GM23338 (cell line): ENCODE results near the gene KIFC1. TPM values are rescaled to one million over a fixed set of nuclear protein-coding genes. Genes with fewer than 3 reads are reported as not detected.

Experiments used
- ATAC-seq: fragments of 200-7000 bp; cut with Tn5 transposase; 3 replicates; pipeline ENCODE4 v1.9.1; 2020
- DNase-seq: peaks from one replicate; pipeline ENCODE4 v3.0.0-alpha.2; 2015; ENCODE audit warnings: low spot score
- H2AFZ ChIP-seq: fragments of 200-600 bp; sonication (generic); 2 replicates; pipeline ENCODE4 v1.8.0; 2016; ENCODE audit warnings: antibody characterized with exemption, mild to moderate bottlenecking, moderate library complexity
- H3F3A ChIP-seq: fragments of 200-600 bp; sonication (generic); replicated peaks from 2 replicates; pipeline ENCODE4 v1.8.0; 2017; ENCODE audit warnings: antibody characterized with exemption, mixed run types, low read depth
- H3K27ac ChIP-seq: fragments of 200-600 bp; sonication (generic); 2 replicates; pipeline ENCODE4 v1.6.1; 2016; ENCODE audit warnings: low read depth
- H3K27me3 ChIP-seq: fragments of 200-600 bp; sonication (generic); 2 replicates; pipeline ENCODE4 v1.8.0; 2016; ENCODE audit warnings: mild to moderate bottlenecking, mixed run types, moderate library complexity; ENCODE audit not compliant: insufficient read depth
- H3K36me3 ChIP-seq: fragments of 200-600 bp; sonication (generic); 2 replicates; pipeline ENCODE4 v1.8.0; 2016; ENCODE audit warnings: mild to moderate bottlenecking; ENCODE audit not compliant: insufficient read depth
- H3K4me1 ChIP-seq: fragments of 200-600 bp; sonication (generic); 2 replicates; pipeline ENCODE4 v1.8.0; 2016; ENCODE audit warnings: mild to moderate bottlenecking, moderate library complexity; ENCODE audit not compliant: insufficient read depth
- H3K4me2 ChIP-seq: fragments of 200-600 bp; sonication (generic); 2 replicates; pipeline ENCODE4 v1.7.1; 2017; ENCODE audit warnings: mixed run types
- H3K4me3 ChIP-seq: fragments of 200-600 bp; sonication (generic); 2 replicates; pipeline ENCODE4 v1.6.1; 2016; ENCODE audit warnings: mixed run types
- H3K79me2 ChIP-seq: fragments of 200-600 bp; sonication (generic); replicated peaks from 2 replicates; pipeline ENCODE4 v1.8.0; 2017; ENCODE audit warnings: mild to moderate bottlenecking; ENCODE audit not compliant: insufficient read depth
- H3K9me2 ChIP-seq: fragments of 200-600 bp; sonication (generic); 2 replicates; pipeline ENCODE4 v1.8.0; 2017; ENCODE audit not compliant: insufficient read depth
- H4K20me1 ChIP-seq: fragments of 200-600 bp; sonication (generic); replicated peaks from 2 replicates; pipeline ENCODE4 v1.8.0; 2017; ENCODE audit warnings: mild to moderate bottlenecking; ENCODE audit not compliant: insufficient read depth
- H3K27ac Mint-ChIP-seq: 2 replicates; pipeline ENCODE4 v1.8.0; 2020; ENCODE audit warnings: inconsistent platforms, mild to moderate bottlenecking, moderate library complexity, mixed read lengths
- H3K27me3 Mint-ChIP-seq: 3 replicates; pipeline ENCODE4 v1.8.0; 2022; ENCODE audit warnings: low read depth, mild to moderate bottlenecking, moderate library complexity, mixed read lengths, inconsistent platforms; ENCODE audit not compliant: insufficient read depth, poor library complexity
- H3K36me3 Mint-ChIP-seq: 3 replicates; pipeline ENCODE4 v1.8.0; 2021; ENCODE audit warnings: low read depth, mild to moderate bottlenecking, inconsistent platforms, moderate library complexity, mixed read lengths
- H3K4me1 Mint-ChIP-seq: 3 replicates; pipeline ENCODE4 v1.8.0; 2020; ENCODE audit warnings: mild to moderate bottlenecking, inconsistent platforms, mixed read lengths
- H3K4me3 Mint-ChIP-seq: 3 replicates; pipeline ENCODE4 v1.8.0; 2021; ENCODE audit warnings: moderate library complexity, mild to moderate bottlenecking, inconsistent platforms, mixed read lengths
- H3K9me3 Mint-ChIP-seq: 3 replicates; pipeline ENCODE4 v1.8.0; 2020; ENCODE audit warnings: moderate library complexity, mild to moderate bottlenecking, inconsistent platforms, mixed read lengths
- CREB1 ChIP-seq: fragments of 250-450 bp; sonication (Bioruptor Pico); IDR thresholded peaks from 2 replicates; pipeline ENCODE4 v1.5.0; 2020; ENCODE audit warnings: low read depth, mild to moderate bottlenecking, moderate library complexity
- ETS1 ChIP-seq: IDR thresholded peaks from 2 replicates; pipeline ENCODE4 v1.6.1; 2016; ENCODE audit warnings: antibody characterized with exemption
- EZH2 ChIP-seq: fragments of 200-600 bp; sonication (generic); IDR thresholded peaks from one replicate; pipeline ENCODE4 v1.8.0; 2017; ENCODE audit warnings: antibody characterized with exemption, mild to moderate bottlenecking, low read depth; ENCODE audit not compliant: unreplicated experiment
- EZH2phosphoT487 ChIP-seq: fragments of 200-600 bp; sonication (generic); IDR thresholded peaks from one replicate; pipeline ENCODE4 v1.8.1; 2018; ENCODE audit warnings: antibody characterized with exemption; ENCODE audit not compliant: unreplicated experiment
- JUNB ChIP-seq: IDR thresholded peaks from one replicate; pipeline ENCODE4 v1.6.1; 2016; ENCODE audit warnings: antibody characterized with exemption; ENCODE audit not compliant: unreplicated experiment
- NANOG ChIP-seq: IDR thresholded peaks from 2 replicates; pipeline ENCODE4 v1.6.1; 2016; ENCODE audit warnings: antibody characterized with exemption, borderline replicate concordance
- POLR2AphosphoS5 ChIP-seq: IDR thresholded peaks from 2 replicates; pipeline ENCODE4 v1.6.1; 2016; ENCODE audit warnings: antibody characterized with exemption, low read depth
- STAT1 ChIP-seq: IDR thresholded peaks from one replicate; pipeline ENCODE4 v1.6.1; 2016; ENCODE audit warnings: antibody characterized with exemption; ENCODE audit not compliant: unreplicated experiment
- ZNF114 ChIP-seq: fragments of 250-450 bp; sonication (Bioruptor Pico); IDR thresholded peaks from 2 replicates; pipeline ENCODE4 v1.5.0; 2020; ENCODE audit warnings: mild to moderate bottlenecking, moderate library complexity
- ZNF331 ChIP-seq: fragments of 250-450 bp; sonication (Bioruptor Pico); IDR thresholded peaks from 2 replicates; pipeline ENCODE4 v1.5.0; 2020; ENCODE audit warnings: low read depth, mild to moderate bottlenecking, moderate library complexity
- ZNF462 ChIP-seq: fragments of 250-450 bp; sonication (Bioruptor Pico); IDR thresholded peaks from 2 replicates; pipeline ENCODE4 v1.5.0; 2020; ENCODE audit warnings: mild to moderate bottlenecking, moderate library complexity
- polyA plus RNA-seq: library from polyadenylated mRNA; unstranded; fragments of >200 nt; fragmentation: Nextera tagmentation; extraction: Ambion mirVana; gene quantifications from 2 replicates; pipeline ENCODE4 v1.2.1, GENCODE V29; 2016
- total RNA-seq: library from RNA; depleted of rRNA; stranded (reverse); fragments of >200 nt; shearing (Covaris generic); gene quantifications from 2 replicates; pipeline ENCODE4 v1.2.3, GENCODE V29; 2014
- TF ChIP-seq, protein P1 (sequence below), 2 experiments: fragments of 200-600 bp in 1 of 2; sonication (generic) in 1 of 2; conservative IDR thresholded peaks; 2 replicates each; pipeline versions ENCODE4 v1.5.1 to v1.6.1; 2016 to 2017; ENCODE audit warnings: antibody characterized with exemption in 2 of 2, low read depth in 2 of 2, mild to moderate bottlenecking in 2 of 2, moderate library complexity in 1 of 2
- TF ChIP-seq, protein P2 (sequence below): IDR thresholded peaks from one replicate; pipeline ENCODE4 v1.6.1; 2018; ENCODE audit warnings: antibody characterized with exemption; ENCODE audit not compliant: unreplicated experiment

KIFC1 gene
- total and polyA plus RNA-seq, 2 experiments from 2014 or later = 10.3 to 61.7 TPM

GRCh38 chr6:33425668-33426577 lies 34.3 kb downstream of the KIFC1 start:
- peaks cover 27% of the 10 kb centered on the region for H3K36me3 Mint-ChIP-seq
- Histone ChIP-seq H2AFZ (no peak overlapping the region), H3K27ac (peak overlapping the region; percentile 90; the same call in 1 of the 2 replicates), H3K9me2 (no peaks in the 10 kb centered on the region), H3K4me1 (peaks cover 47% of the 10 kb centered on the region), H3K4me3 (peak overlapping the region; percentile 72), H3K4me2 (peak overlapping the region; percentile 95), H3K36me3 (no peaks in the 10 kb centered on the region), H3K27me3 (no peaks in the 10 kb centered on the region), H3F3A (peaks cover 24% of the 10 kb centered on the region), H4K20me1 (no peaks in the 10 kb centered on the region; the same call in 1 of the 2 replicates), H3K79me2 (peaks cover 59% of the 10 kb centered on the region)
- peak overlapping the region; percentile 90 for H3K4me3 Mint-ChIP-seq
- peaks cover 81% of the 10 kb centered on the region for H3K4me1 Mint-ChIP-seq
- H3K27ac Mint-ChIP-seq = peak overlapping the region; percentile 81
- ATAC-seq (peak; percentile 79), DNase-seq (peak; percentile 91)
- H3K27me3 Mint-ChIP-seq = peaks cover 20% of the 10 kb centered on the region
- TF ChIP-seq POLR2AphosphoS5 (peak; percentile 67), EZH2phosphoT487 (no peak), NANOG (no peak), ZNF114 (no peak), ETS1 (no peak), JUNB (no peak), ZNF331 (CRISPR knock-in tag) (no peak), EZH2 (no peak), ZNF462 (CRISPR knock-in tag) (no peak), CREB1 (0 out of 2 replicates have a peak, but pooled peaks have one; percentile 2), STAT1 (no peak)
- TF ChIP-seq, protein P1, sequence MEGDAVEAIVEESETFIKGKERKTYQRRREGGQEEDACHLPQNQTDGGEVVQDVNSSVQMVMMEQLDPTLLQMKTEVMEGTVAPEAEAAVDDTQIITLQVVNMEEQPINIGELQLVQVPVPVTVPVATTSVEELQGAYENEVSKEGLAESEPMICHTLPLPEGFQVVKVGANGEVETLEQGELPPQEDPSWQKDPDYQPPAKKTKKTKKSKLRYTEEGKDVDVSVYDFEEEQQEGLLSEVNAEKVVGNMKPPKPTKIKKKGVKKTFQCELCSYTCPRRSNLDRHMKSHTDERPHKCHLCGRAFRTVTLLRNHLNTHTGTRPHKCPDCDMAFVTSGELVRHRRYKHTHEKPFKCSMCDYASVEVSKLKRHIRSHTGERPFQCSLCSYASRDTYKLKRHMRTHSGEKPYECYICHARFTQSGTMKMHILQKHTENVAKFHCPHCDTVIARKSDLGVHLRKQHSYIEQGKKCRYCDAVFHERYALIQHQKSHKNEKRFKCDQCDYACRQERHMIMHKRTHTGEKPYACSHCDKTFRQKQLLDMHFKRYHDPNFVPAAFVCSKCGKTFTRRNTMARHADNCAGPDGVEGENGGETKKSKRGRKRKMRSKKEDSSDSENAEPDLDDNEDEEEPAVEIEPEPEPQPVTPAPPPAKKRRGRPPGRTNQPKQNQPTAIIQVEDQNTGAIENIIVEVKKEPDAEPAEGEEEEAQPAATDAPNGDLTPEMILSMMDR (conservative IDR thresholded peaks at IDR 0.05; ENCODE audit: low read depth in 2 of 2) = peak; percentile 56 to 82
- TF ChIP-seq, protein P2, sequence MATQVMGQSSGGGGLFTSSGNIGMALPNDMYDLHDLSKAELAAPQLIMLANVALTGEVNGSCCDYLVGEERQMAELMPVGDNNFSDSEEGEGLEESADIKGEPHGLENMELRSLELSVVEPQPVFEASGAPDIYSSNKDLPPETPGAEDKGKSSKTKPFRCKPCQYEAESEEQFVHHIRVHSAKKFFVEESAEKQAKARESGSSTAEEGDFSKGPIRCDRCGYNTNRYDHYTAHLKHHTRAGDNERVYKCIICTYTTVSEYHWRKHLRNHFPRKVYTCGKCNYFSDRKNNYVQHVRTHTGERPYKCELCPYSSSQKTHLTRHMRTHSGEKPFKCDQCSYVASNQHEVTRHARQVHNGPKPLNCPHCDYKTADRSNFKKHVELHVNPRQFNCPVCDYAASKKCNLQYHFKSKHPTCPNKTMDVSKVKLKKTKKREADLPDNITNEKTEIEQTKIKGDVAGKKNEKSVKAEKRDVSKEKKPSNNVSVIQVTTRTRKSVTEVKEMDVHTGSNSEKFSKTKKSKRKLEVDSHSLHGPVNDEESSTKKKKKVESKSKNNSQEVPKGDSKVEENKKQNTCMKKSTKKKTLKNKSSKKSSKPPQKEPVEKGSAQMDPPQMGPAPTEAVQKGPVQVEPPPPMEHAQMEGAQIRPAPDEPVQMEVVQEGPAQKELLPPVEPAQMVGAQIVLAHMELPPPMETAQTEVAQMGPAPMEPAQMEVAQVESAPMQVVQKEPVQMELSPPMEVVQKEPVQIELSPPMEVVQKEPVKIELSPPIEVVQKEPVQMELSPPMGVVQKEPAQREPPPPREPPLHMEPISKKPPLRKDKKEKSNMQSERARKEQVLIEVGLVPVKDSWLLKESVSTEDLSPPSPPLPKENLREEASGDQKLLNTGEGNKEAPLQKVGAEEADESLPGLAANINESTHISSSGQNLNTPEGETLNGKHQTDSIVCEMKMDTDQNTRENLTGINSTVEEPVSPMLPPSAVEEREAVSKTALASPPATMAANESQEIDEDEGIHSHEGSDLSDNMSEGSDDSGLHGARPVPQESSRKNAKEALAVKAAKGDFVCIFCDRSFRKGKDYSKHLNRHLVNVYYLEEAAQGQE = no peak
- no peaks in the 10 kb centered on the region for H3K9me3 Mint-ChIP-seq
